Mucosa of descending colon (tissue), 3 donors: ENCODE results near the gene FOXP1. TPM values are rescaled to one million over a fixed set of nuclear protein-coding genes. Genes with fewer than 3 reads are reported as not detected.
A peak's percentile ranks its signal among the peaks of the same experiment; 100 is the strongest.
"Not testable (repeated sequence)": the region's sequence is repeated elsewhere in the genome, so short reads cannot be mapped to it uniquely, and the experiment has no call there.

Source experiments
- ATAC-seq: fragments of 200-7000 bp; cut with Tn5 transposase; one replicate; pipeline ENCODE4 v1.9.1; 2020; ENCODE audit warnings: mild to moderate bottlenecking, moderate library complexity
- DNase-seq, 3 donors: peaks; one replicate each; pipeline ENCODE4 v3.0.0-alpha.2; 2020
- H3K36me3 ChIP-seq: fragments of 200-600 bp; one replicate; pipeline ENCODE4 v1.8.0; 2021; ENCODE audit warnings: low read depth, mild to moderate bottlenecking
- H3K4me1 ChIP-seq: fragments of 200-600 bp; one replicate; pipeline ENCODE4 v1.8.0; 2021; ENCODE audit warnings: low read depth, mild to moderate bottlenecking
- H3K4me3 ChIP-seq: fragments of 200-600 bp; one replicate; pipeline ENCODE4 v1.8.0; 2021; ENCODE audit warnings: mild to moderate bottlenecking
- H3K9me3 ChIP-seq: fragments of 200-600 bp; one replicate; pipeline ENCODE4 v1.8.0; 2021; ENCODE audit warnings: mild to moderate bottlenecking
- intact Hi-C, 2 donors: fragments of 100-400 bp; cut with DNase I in 1 of 2; cut with micrococcal nuclease in 1 of 2; formaldehyde crosslinking; loops; one replicate each; pipeline versions ENCODE4 v1.11.0 to v1.11.1; 2022; cut with DNase I, micrococcal nuclease
- total RNA-seq, 3 donors: library from RNA; stranded (reverse); fragmentation: NEBNext Ultra II Directional in 2 of 3; extraction: Animal tissue kit (Norgen Biotek cat#: 25700) in 2 of 3; gene quantifications; one replicate each; pipeline versions ENCODE4 v1.2.1 to v1.2.4, GENCODE V29; 2021 to 2023
- TF ChIP-seq, protein P1 (sequence below): fragments of 200-600 bp; IDR thresholded peaks from one replicate; pipeline ENCODE4 v1.8.0; 2022; ENCODE audit warnings: antibody characterized with exemption, mild to moderate bottlenecking
- donor health status: DM: no; HTN: no; CAD: no; lungs with moderate emphysema.
- donor health status: DM: no; HTN: no; CAD: no.
- donor health status: DM: no; HTN: yes; CAD: no.

Gene FOXP1
- total RNA-seq, 3 donors from 2014 or later, result 133 to 217 (median 214) TPM

- TF ChIP-seq, protein P1, sequence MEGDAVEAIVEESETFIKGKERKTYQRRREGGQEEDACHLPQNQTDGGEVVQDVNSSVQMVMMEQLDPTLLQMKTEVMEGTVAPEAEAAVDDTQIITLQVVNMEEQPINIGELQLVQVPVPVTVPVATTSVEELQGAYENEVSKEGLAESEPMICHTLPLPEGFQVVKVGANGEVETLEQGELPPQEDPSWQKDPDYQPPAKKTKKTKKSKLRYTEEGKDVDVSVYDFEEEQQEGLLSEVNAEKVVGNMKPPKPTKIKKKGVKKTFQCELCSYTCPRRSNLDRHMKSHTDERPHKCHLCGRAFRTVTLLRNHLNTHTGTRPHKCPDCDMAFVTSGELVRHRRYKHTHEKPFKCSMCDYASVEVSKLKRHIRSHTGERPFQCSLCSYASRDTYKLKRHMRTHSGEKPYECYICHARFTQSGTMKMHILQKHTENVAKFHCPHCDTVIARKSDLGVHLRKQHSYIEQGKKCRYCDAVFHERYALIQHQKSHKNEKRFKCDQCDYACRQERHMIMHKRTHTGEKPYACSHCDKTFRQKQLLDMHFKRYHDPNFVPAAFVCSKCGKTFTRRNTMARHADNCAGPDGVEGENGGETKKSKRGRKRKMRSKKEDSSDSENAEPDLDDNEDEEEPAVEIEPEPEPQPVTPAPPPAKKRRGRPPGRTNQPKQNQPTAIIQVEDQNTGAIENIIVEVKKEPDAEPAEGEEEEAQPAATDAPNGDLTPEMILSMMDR, result no peak
- Histone ChIP-seq H3K9me3 (peaks cover 6% of the 10 kb centered on the region), H3K4me1 (peaks cover 9% of the 10 kb centered on the region), H3K36me3 (no peaks in the 10 kb centered on the region), H3K4me3 (no peak overlapping the region)
- intact Hi-C loops, result no loop called here
- ATAC-seq (no peak), DNase-seq (no peak)
Observed at GRCh38 chr3:71329817-71330216, 253.7 kb downstream of the FOXP1 start.

DNA sequence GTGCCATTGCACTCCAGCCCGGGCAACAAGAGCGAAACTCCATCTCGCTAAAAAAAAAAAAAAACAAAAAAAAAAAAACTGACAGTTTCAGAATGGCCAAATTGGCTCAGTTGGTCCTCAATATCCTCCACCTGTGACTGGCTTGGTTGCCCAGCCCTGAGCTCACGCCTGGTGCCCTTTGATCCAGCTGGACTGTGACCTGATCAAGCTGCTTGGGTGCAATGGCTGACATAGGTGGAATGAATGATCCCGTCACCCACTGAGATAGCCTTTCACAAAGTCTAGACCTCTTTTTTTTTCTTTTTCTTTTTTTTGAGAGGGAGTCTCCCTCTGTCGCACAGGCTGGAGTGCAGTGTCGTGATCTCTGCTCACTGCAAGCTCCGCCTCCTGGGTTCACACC is 254.6 kb downstream of the FOXP1 start:
- peak; percentile 56 for ATAC-seq
- H3K9me3 ChIP-seq, result peaks cover 6% of the 10 kb centered on the region
- TF ChIP-seq, protein P1, result no peak
- H3K36me3 ChIP-seq, result no peaks in the 10 kb centered on the region
- no peak overlapping the region for H3K4me3 ChIP-seq
- H3K4me1 ChIP-seq, result peaks cover 9% of the 10 kb centered on the region
- intact Hi-C loops, result no loop called here
- no peak for DNase-seq

DNA sequence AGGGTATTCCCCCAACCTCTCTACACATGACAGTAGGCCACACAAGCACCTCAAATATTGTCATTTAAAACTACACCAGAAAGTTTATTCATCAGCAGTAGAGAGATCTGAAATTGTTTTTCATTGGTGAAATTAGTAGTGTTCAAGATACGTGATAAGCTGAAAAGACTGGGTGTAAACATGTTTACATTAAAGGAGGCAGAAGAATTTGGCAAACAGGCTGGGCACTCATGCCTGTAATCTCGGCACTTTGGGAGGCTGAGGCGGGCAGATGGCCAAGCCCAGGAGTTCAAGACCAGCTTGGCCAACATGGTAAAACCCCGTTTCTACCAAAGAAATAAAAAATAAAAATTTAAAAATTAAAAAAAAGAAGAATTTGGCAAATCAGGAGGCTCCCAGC is 255.6 kb downstream of the FOXP1 start:
- DNase-seq, result no peak
- intact Hi-C loops, result no loop called here
- no peak overlapping the region for H3K4me3 ChIP-seq
- peaks cover 9% of the 10 kb centered on the region for H3K4me1 ChIP-seq
- peaks cover 6% of the 10 kb centered on the region for H3K9me3 ChIP-seq
- no peak for ATAC-seq
- TF ChIP-seq, protein P1, result no peak
- H3K36me3 ChIP-seq, result no peaks in the 10 kb centered on the region

GRCh38 chr3:71325715-71326114 is 257.8 kb downstream of the FOXP1 start:
- Histone ChIP-seq H3K4me3 (no peak overlapping the region), H3K4me1 (peaks cover 9% of the 10 kb centered on the region), H3K9me3 (peaks cover 3% of the 10 kb centered on the region), H3K36me3 (no peaks in the 10 kb centered on the region)
- intact Hi-C loops, result no loop called here
- DNase-seq, result no peak
- ATAC-seq, result peak; percentile 54
- TF ChIP-seq, protein P1, result no peak

DNA sequence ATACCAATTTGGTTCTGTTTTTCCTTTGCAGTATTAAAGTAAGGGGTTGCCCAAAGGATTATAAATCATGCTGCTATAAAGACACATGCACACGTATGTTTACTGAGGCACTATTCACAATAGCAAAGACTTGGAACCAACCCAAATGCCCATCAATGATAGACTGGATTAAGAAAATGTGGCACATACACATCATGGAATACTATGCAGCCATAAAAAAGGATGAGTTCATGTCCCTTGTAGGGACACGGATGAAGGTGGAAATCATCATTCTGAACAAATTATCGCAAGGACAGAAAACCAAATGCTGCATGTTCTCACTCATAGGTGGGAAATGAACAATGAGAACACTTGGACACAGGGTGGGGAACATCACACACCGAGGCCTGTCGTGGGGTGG is 259.3 kb downstream of the FOXP1 start:
- H3K9me3 ChIP-seq, ATAC-seq, intact Hi-C loops, H3K4me1 ChIP-seq, DNase-seq, H3K4me3 ChIP-seq, H3K36me3 ChIP-seq: not testable (repeated sequence)

GRCh38 chr3:71323558-71323957 is 260.0 kb downstream of the FOXP1 start:
- ATAC-seq (no peak), DNase-seq (no peak)
- Histone ChIP-seq H3K36me3 (no peaks in the 10 kb centered on the region), H3K4me3 (no peak overlapping the region), H3K9me3 (no peaks in the 10 kb centered on the region), H3K4me1 (peaks cover 9% of the 10 kb centered on the region)
- intact Hi-C loops, result no loop called here
- TF ChIP-seq, protein P1, result no peak
